ENCODE data around the gene TMCO4.

TMCO4 gene

GRCh38 chr1:19757641-19758040 is 42.1 kb downstream of the TMCO4 start:
- no peak for FAIRE-seq
- no peak for TF ChIP-seq CTCF (IDR thresholded peaks at IDR 0.05; ENCODE audit: insufficient read depth, missing control alignments)

GRCh38 chr1:19756480-19756879 is 43.2 kb downstream of the TMCO4 start:
- DNase-seq (ENCODE audit: insufficient read length, low spot score) = no peak
- no peak for TF ChIP-seq CTCF (IDR thresholded peaks at IDR 0.05; ENCODE audit: insufficient read depth, missing control alignments)
- FAIRE-seq = no peak

More at GRCh38 chr1:19757641-19758040, 42.1 kb downstream of the TMCO4 start:
- no peak for DNase-seq (ENCODE audit: insufficient read length, low spot score)

GRCh38 chr1:19754482-19754881 is 45.2 kb downstream of the TMCO4 start:
- no peak for TF ChIP-seq CTCF (IDR thresholded peaks at IDR 0.05; ENCODE audit: insufficient read depth, missing control alignments)
- FAIRE-seq = no peak
- DNase-seq (ENCODE audit: insufficient read length, low spot score) = no peak

GRCh38 chr1:19752083-19752696 is 47.5 kb downstream of the TMCO4 start:
- FAIRE-seq = no peak
- no peak for DNase-seq (ENCODE audit: insufficient read length, low spot score)
- no peak for TF ChIP-seq CTCF (IDR thresholded peaks at IDR 0.05; ENCODE audit: insufficient read depth, missing control alignments)

GRCh38 chr1:19750882-19751276 is 48.8 kb downstream of the TMCO4 start:
- DNase-seq (ENCODE audit: insufficient read length, low spot score) (no peak), FAIRE-seq (no peak)
- TF ChIP-seq CTCF (IDR thresholded peaks at IDR 0.05; ENCODE audit: insufficient read depth, missing control alignments) = no peak

- DNase-seq (ENCODE audit: insufficient read length, low spot score) (no peak), FAIRE-seq (no peak)
- no peak for TF ChIP-seq CTCF (IDR thresholded peaks at IDR 0.05; ENCODE audit: insufficient read depth, missing control alignments)
Measured at GRCh38 chr1:19750101-19750881, 49.4 kb downstream of the TMCO4 start.

GRCh38 chr1:19749685-19750084 is 50.0 kb downstream of the TMCO4 start:
- DNase-seq (ENCODE audit: insufficient read length, low spot score) (no peak), FAIRE-seq (no peak)
- no peak for TF ChIP-seq CTCF (IDR thresholded peaks at IDR 0.05; ENCODE audit: insufficient read depth, missing control alignments)

Data from D721Med (cell line).